MM.1S (cell line): Measurements from ENCODE around the gene UROS.
A peak's percentile ranks its signal among the peaks of the same experiment; 100 is the strongest.

Experiments
- DNase-seq: peaks from one replicate; pipeline ENCODE4 v3.0.0-alpha.2; 2015
- H2AFZ ChIP-seq: fragments of 300-600 bp; sonication (generic); 2 replicates; pipeline ENCODE4 v1.6.0; 2016; ENCODE audit warnings: antibody characterized with exemption, low read length
- H3F3A ChIP-seq: fragments of 300-600 bp; sonication (generic); 2 replicates; pipeline ENCODE4 v1.6.1; 2016; ENCODE audit warnings: mild to moderate bottlenecking, antibody characterized with exemption, low read length, moderate library complexity, mixed read lengths; ENCODE audit not compliant: insufficient read depth
- H3K27ac ChIP-seq: fragments of 300-600 bp; sonication (generic); 2 replicates; pipeline ENCODE4 v1.5.1; 2016; ENCODE audit warnings: mild to moderate bottlenecking, low read length
- H3K27me3 ChIP-seq: fragments of 300-600 bp; sonication (generic); replicated peaks from 2 replicates; pipeline ENCODE4 v1.6.0; 2016; ENCODE audit warnings: low read length; ENCODE audit not compliant: insufficient read depth
- H3K36me3 ChIP-seq: fragments of 300-600 bp; sonication (generic); replicated peaks from 2 replicates; pipeline ENCODE4 v1.6.1; 2016; ENCODE audit warnings: mild to moderate bottlenecking, low read length, mixed read lengths; ENCODE audit not compliant: insufficient read depth
- H3K4me1 ChIP-seq: fragments of 300-600 bp; sonication (generic); 2 replicates; pipeline ENCODE4 v1.6.1; 2016; ENCODE audit warnings: low read length, mixed read lengths
- H3K4me2 ChIP-seq: fragments of 300-600 bp; sonication (generic); 2 replicates; pipeline ENCODE4 v1.6.0; 2016; ENCODE audit warnings: low read depth, low read length
- H3K4me3 ChIP-seq: fragments of 300-600 bp; sonication (generic); 2 replicates; pipeline ENCODE4 v1.5.1; 2016; ENCODE audit warnings: low read length, mixed read lengths
- H3K79me2 ChIP-seq: fragments of 300-600 bp; sonication (generic); 2 replicates; pipeline ENCODE4 v1.6.1; 2016; ENCODE audit warnings: mixed run types, low read length, mixed read lengths
- H3K9ac ChIP-seq: fragments of 300-600 bp; sonication (generic); 2 replicates; pipeline ENCODE4 v1.6.1; 2016; ENCODE audit warnings: low read length, mixed read lengths
- H3K9me2 ChIP-seq: fragments of 300-600 bp; sonication (generic); replicated peaks from 2 replicates; pipeline ENCODE4 v1.6.1; 2016; ENCODE audit warnings: mild to moderate bottlenecking, low read length, mixed read lengths; ENCODE audit not compliant: insufficient read depth
- H3K9me3 ChIP-seq: fragments of 300-600 bp; sonication (generic); replicated peaks from 2 replicates; pipeline ENCODE4 v1.6.1; 2016; ENCODE audit warnings: mild to moderate bottlenecking, low read length, mixed read lengths; ENCODE audit not compliant: insufficient read depth
- H4K20me1 ChIP-seq: fragments of 300-600 bp; sonication (generic); 2 replicates; pipeline ENCODE4 v1.6.1; 2016; ENCODE audit warnings: mild to moderate bottlenecking, low read length, moderate library complexity, mixed read lengths; ENCODE audit not compliant: insufficient read depth
- EZH2 ChIP-seq: fragments of 300-600 bp; sonication (generic); optimal IDR thresholded peaks from 2 replicates; pipeline ENCODE3; 2017; ENCODE audit warnings: low read depth, mild to moderate bottlenecking, antibody characterized with exemption, low read length, mixed read lengths
- EZH2phosphoT487 ChIP-seq: fragments of 300-600 bp; sonication (generic); IDR thresholded peaks from 2 replicates; pipeline ENCODE4 v1.6.1; 2018; ENCODE audit warnings: antibody characterized with exemption, low read length
- TF ChIP-seq, protein P1 (sequence below): fragments of 300-600 bp; sonication (generic); IDR thresholded peaks from 2 replicates; pipeline ENCODE4 v1.5.1; 2016; ENCODE audit warnings: antibody characterized with exemption, low read length, mixed read lengths

UROS gene

GRCh38 chr10:125795637-125796190, 27.3 kb downstream of the UROS start:
- H3F3A ChIP-seq: peaks cover 44% of the 10 kb centered on the region
- peak overlapping the region; percentile 46 for H3K9ac ChIP-seq
- TF ChIP-seq, protein P1, sequence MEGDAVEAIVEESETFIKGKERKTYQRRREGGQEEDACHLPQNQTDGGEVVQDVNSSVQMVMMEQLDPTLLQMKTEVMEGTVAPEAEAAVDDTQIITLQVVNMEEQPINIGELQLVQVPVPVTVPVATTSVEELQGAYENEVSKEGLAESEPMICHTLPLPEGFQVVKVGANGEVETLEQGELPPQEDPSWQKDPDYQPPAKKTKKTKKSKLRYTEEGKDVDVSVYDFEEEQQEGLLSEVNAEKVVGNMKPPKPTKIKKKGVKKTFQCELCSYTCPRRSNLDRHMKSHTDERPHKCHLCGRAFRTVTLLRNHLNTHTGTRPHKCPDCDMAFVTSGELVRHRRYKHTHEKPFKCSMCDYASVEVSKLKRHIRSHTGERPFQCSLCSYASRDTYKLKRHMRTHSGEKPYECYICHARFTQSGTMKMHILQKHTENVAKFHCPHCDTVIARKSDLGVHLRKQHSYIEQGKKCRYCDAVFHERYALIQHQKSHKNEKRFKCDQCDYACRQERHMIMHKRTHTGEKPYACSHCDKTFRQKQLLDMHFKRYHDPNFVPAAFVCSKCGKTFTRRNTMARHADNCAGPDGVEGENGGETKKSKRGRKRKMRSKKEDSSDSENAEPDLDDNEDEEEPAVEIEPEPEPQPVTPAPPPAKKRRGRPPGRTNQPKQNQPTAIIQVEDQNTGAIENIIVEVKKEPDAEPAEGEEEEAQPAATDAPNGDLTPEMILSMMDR: no peak
- TF ChIP-seq EZH2phosphoT487 (no peak), EZH2 (no peak)
- H4K20me1 ChIP-seq: no peaks in the 10 kb centered on the region
- no peaks in the 10 kb centered on the region for H3K79me2 ChIP-seq
- peak overlapping the region; percentile 37 for H3K4me3 ChIP-seq
- no peaks in the 10 kb centered on the region for H3K9me3 ChIP-seq
- no peaks in the 10 kb centered on the region for H3K27me3 ChIP-seq
- H3K4me1 ChIP-seq: peaks cover 65% of the 10 kb centered on the region
- peak overlapping the region; percentile 97 for H3K27ac ChIP-seq
- peak overlapping the region; percentile 26; the same call in 1 of the 2 replicates for H2AFZ ChIP-seq
- peak overlapping the region; percentile 77 for H3K4me2 ChIP-seq
- no peaks in the 10 kb centered on the region for H3K9me2 ChIP-seq
- H3K36me3 ChIP-seq: no peaks in the 10 kb centered on the region
- DNase-seq: peak; percentile 63

GRCh38 chr10:125795128-125795527, 27.9 kb downstream of the UROS start:
- Histone ChIP-seq H3K9me3 (no peaks in the 10 kb centered on the region), H3K4me1 (peaks cover 65% of the 10 kb centered on the region), H3K36me3 (no peaks in the 10 kb centered on the region)

GRCh38 chr10:125792342-125793300, 30.4 kb downstream of the UROS start:
- Histone ChIP-seq H2AFZ (no peak overlapping the region), H3K9me3 (no peaks in the 10 kb centered on the region), H3F3A (peaks cover 30% of the 10 kb centered on the region), H3K4me2 (no peak overlapping the region), H3K9me2 (no peaks in the 10 kb centered on the region), H3K27ac (no peak overlapping the region), H4K20me1 (no peaks in the 10 kb centered on the region), H3K4me3 (no peak overlapping the region), H3K36me3 (no peaks in the 10 kb centered on the region; the same call in 1 of the 2 replicates), H3K9ac (no peak overlapping the region), H3K79me2 (no peaks in the 10 kb centered on the region), H3K4me1 (peaks cover 55% of the 10 kb centered on the region), H3K27me3 (no peaks in the 10 kb centered on the region)
- TF ChIP-seq EZH2 (no peak), EZH2phosphoT487 (no peak)
- TF ChIP-seq, protein P1: no peak
- DNase-seq: no peak

More at GRCh38 chr10:125795128-125795527, 27.9 kb downstream of the UROS start:
- peak overlapping the region; percentile 97 for H3K27ac ChIP-seq
- no peaks in the 10 kb centered on the region for H4K20me1 ChIP-seq
- peak overlapping the region; percentile 32; the same call in 1 of the 2 replicates for H3K9ac ChIP-seq
- peaks cover 44% of the 10 kb centered on the region for H3F3A ChIP-seq
- peak overlapping the region; percentile 37; the same call in 1 of the 2 replicates for H3K4me3 ChIP-seq
- H3K4me2 ChIP-seq: peak overlapping the region; percentile 77
- no peak overlapping the region for H2AFZ ChIP-seq
- no peaks in the 10 kb centered on the region for H3K79me2 ChIP-seq
- no peaks in the 10 kb centered on the region for H3K27me3 ChIP-seq
- TF ChIP-seq, protein P1: no peak
- no peak for TF ChIP-seq EZH2phosphoT487
- TF ChIP-seq EZH2: no peak
- DNase-seq: no peak
- H3K9me2 ChIP-seq: no peaks in the 10 kb centered on the region
